ENCODE results near the gene FOXS1. TPM values are rescaled to one million over a fixed set of nuclear protein-coding genes. Genes with fewer than 3 reads are reported as not detected.

Gene FOXS1
- total RNA-seq, 1 experiment from 2014 or later, result 0.22 TPM

- WGBS (ENCODE audit: extremely low coverage, insufficient read length, low lambda C conversion rate), result no CpG with 5 or more reads among the region's 12 CpGs
Measured at GRCh38 chr20:31868853-31869672, 23.7 kb upstream of the FOXS1 start.

More at GRCh38 chr20:31868853-31869672, 23.7 kb upstream of the FOXS1 start:
- Mint-ChIP-seq H3K27ac (no peak overlapping the region), H3K36me3 (ENCODE audit: insufficient read depth in 1 of 3, low read depth in 3 of 3) (no peaks in the 10 kb centered on the region), H3K4me3 (peak overlapping the region; percentile 79 to 94), H3K4me1 (peaks cover 11 to 27% of the 10 kb centered on the region in 2 experiments), H3K27me3 (ENCODE audit: low read depth) (peaks cover 70% of the 10 kb centered on the region), H3K9me3 (no peaks in the 10 kb centered on the region)
- no peak overlapping the region for H2BK120ac ChIP-seq (ENCODE audit: low read depth, low read length, poor library complexity, severe bottlenecking)
- peaks cover 16% of the 10 kb centered on the region; the same call in 1 of the 2 replicates for H3K27me3 ChIP-seq (ENCODE audit: insufficient read depth, low read length)
- no peaks in the 10 kb centered on the region for H3K79me1 ChIP-seq (ENCODE audit: insufficient read depth, low read depth, low read length, poor library complexity, severe bottlenecking)
- TF ChIP-seq, protein P1, sequence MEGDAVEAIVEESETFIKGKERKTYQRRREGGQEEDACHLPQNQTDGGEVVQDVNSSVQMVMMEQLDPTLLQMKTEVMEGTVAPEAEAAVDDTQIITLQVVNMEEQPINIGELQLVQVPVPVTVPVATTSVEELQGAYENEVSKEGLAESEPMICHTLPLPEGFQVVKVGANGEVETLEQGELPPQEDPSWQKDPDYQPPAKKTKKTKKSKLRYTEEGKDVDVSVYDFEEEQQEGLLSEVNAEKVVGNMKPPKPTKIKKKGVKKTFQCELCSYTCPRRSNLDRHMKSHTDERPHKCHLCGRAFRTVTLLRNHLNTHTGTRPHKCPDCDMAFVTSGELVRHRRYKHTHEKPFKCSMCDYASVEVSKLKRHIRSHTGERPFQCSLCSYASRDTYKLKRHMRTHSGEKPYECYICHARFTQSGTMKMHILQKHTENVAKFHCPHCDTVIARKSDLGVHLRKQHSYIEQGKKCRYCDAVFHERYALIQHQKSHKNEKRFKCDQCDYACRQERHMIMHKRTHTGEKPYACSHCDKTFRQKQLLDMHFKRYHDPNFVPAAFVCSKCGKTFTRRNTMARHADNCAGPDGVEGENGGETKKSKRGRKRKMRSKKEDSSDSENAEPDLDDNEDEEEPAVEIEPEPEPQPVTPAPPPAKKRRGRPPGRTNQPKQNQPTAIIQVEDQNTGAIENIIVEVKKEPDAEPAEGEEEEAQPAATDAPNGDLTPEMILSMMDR (conservative IDR thresholded peaks at IDR 0.05), result no peak
- H3K4me1 ChIP-seq (ENCODE audit: insufficient read depth, low read length), result no peaks in the 10 kb centered on the region
- H3T11ph ChIP-seq (ENCODE audit: low read length), result no peak overlapping the region
- no peak overlapping the region for H2BK5ac ChIP-seq (ENCODE audit: insufficient read length, low read length)
- H2AFZ ChIP-seq (ENCODE audit: low read length), result no peak overlapping the region
- H4K5ac ChIP-seq (ENCODE audit: insufficient read length, low read depth, low read length), result no peak overlapping the region
- no peak overlapping the region for H4K91ac ChIP-seq (ENCODE audit: insufficient read length, low read depth, low read length)
- no peaks in the 10 kb centered on the region for H3K79me2 ChIP-seq (ENCODE audit: insufficient read depth, low read length)
- no peak overlapping the region for H3K23ac ChIP-seq (ENCODE audit: insufficient read length, low read depth, low read length)
- no peak overlapping the region for H3K27ac ChIP-seq (ENCODE audit: insufficient read length, low read depth, low read length)
- no peak for DNase-seq
- H3K4me2 ChIP-seq (ENCODE audit: insufficient read depth, insufficient read length, low read length), result no peak overlapping the region
- H4K8ac ChIP-seq (replicated peaks; ENCODE audit: insufficient read length, low read depth, low read length), result no peak overlapping the region
- peaks cover 12% of the 10 kb centered on the region for H3K23me2 ChIP-seq (ENCODE audit: insufficient read length, low read depth, low read length, poor library complexity, severe bottlenecking)
- H3K4ac ChIP-seq (ENCODE audit: low read depth, low read length), result no peak overlapping the region
- no peaks in the 10 kb centered on the region for H3K9me3 ChIP-seq (ENCODE audit: control insufficient read depth, low read depth, low read length)
- H4K20me1 ChIP-seq (ENCODE audit: control insufficient read depth, insufficient read depth, insufficient read length), result no peaks in the 10 kb centered on the region
- H2BK15ac ChIP-seq (ENCODE audit: low read depth, low read length), result no peak overlapping the region
- no peak overlapping the region for H3K14ac ChIP-seq (ENCODE audit: insufficient read depth, low read length)
- no peak overlapping the region for H3K9ac ChIP-seq (ENCODE audit: extremely low read depth, insufficient read length, low read length)
- no peak overlapping the region for H3K56ac ChIP-seq (ENCODE audit: insufficient read length, low read depth, low read length)
- H3K18ac ChIP-seq (ENCODE audit: insufficient read length, low read depth, low read length), result no peak overlapping the region
- H2BK12ac ChIP-seq (ENCODE audit: insufficient read length, low read depth, low read length), result no peak overlapping the region
- no peak overlapping the region for H2AK5ac ChIP-seq (ENCODE audit: insufficient read length, low read length)
- H2BK20ac ChIP-seq (ENCODE audit: low read depth, low read length, poor library complexity, severe bottlenecking), result no peak overlapping the region
